OCI-LY7 (cell line): ENCODE measurements around the gene JPT1. TPM values are rescaled to one million over a fixed set of nuclear protein-coding genes. Genes with fewer than 3 reads are reported as not detected.
"Not testable (repeated sequence)": the region's sequence is repeated elsewhere in the genome, so short reads cannot be mapped to it uniquely, and the experiment has no call there.

Experiments
- BruUV-seq: library from RNA; stranded (reverse); fragments of 400-500 nt; replicated peaks from 2 replicates; lab custom pipeline; 2021; lab: Mats Ljungman, UMichigan
- CTCF ChIA-PET: fragments of 300-600 bp; sonication (Branson Sonifier 250); formaldehyde crosslinking; loops from one replicate; lab custom pipeline; 2022; ENCODE audit warnings: antibody characterized with exemption; ENCODE audit not compliant: unreplicated experiment; lab: Charles Lee
- POLR2A ChIA-PET: fragments of 300-600 bp; sonication (Branson Sonifier 250); formaldehyde crosslinking; loops from one replicate; lab custom pipeline; 2022; ENCODE audit warnings: antibody characterized with exemption; lab: Charles Lee
- DNase-seq: peaks from one replicate; pipeline ENCODE4 v3.0.0-alpha.2; 2015; ENCODE audit warnings: low spot score
- H2AFZ ChIP-seq: fragments of 200-600 bp; sonication (generic), shearing (Covaris generic); 2 replicates; pipeline ENCODE4 v1.6.1; 2014; ENCODE audit warnings: mild to moderate bottlenecking, antibody characterized with exemption, low read length, moderate library complexity
- H3K27ac ChIP-seq: fragments of 200-600 bp; sonication (generic); 2 replicates; pipeline ENCODE4 v1.5.1; 2014; ENCODE audit warnings: mixed run types, low read depth, mild to moderate bottlenecking, moderate library complexity, low read length, inconsistent platforms; ENCODE audit not compliant: poor library complexity, severe bottlenecking
- H3K36me3 ChIP-seq: fragments of 200-600 bp; sonication (generic); 2 replicates; pipeline ENCODE4 v1.6.1; 2014; ENCODE audit warnings: mild to moderate bottlenecking, antibody characterized with exemption, low read length, moderate library complexity, mixed read lengths; ENCODE audit not compliant: insufficient read depth
- H3K4me1 ChIP-seq: fragments of 200-600 bp; sonication (generic); 2 replicates; pipeline ENCODE4 v1.5.1; 2014; ENCODE audit warnings: mild to moderate bottlenecking, low read length; ENCODE audit not compliant: insufficient read depth, poor library complexity, severe bottlenecking
- H3K4me2 ChIP-seq: fragments of 200-600 bp; sonication (generic); 2 replicates; pipeline ENCODE4 v1.6.1; 2014; ENCODE audit warnings: mild to moderate bottlenecking, low read length
- H3K4me3 ChIP-seq: fragments of 200-600 bp; sonication (generic); 2 replicates; pipeline ENCODE4 v1.5.1; 2014; ENCODE audit warnings: mild to moderate bottlenecking, low read depth, low read length; ENCODE audit not compliant: poor library complexity, severe bottlenecking
- H3K79me2 ChIP-seq: fragments of 200-600 bp; sonication (generic); 2 replicates; pipeline ENCODE4 v1.6.1; 2016; ENCODE audit warnings: low read depth, mild to moderate bottlenecking, low read length, moderate library complexity, mixed read lengths; ENCODE audit not compliant: insufficient read depth
- H3K9me2 ChIP-seq: fragments of 200-600 bp; sonication (generic); 2 replicates; pipeline ENCODE4 v1.6.1; 2016; ENCODE audit warnings: mild to moderate bottlenecking, low read length, mixed read lengths; ENCODE audit not compliant: insufficient read depth
- H3K9me3 ChIP-seq: fragments of 200-600 bp; sonication (generic); 2 replicates; pipeline ENCODE4 v1.6.1; 2014; ENCODE audit warnings: mild to moderate bottlenecking, mixed run types, low read length, mixed read lengths
- H4K20me1 ChIP-seq: fragments of 200-600 bp; sonication (generic); 2 replicates; pipeline ENCODE4 v1.6.1; 2014; ENCODE audit warnings: mild to moderate bottlenecking, antibody characterized with exemption, low read length, moderate library complexity, mixed read lengths; ENCODE audit not compliant: insufficient read depth
- EZH2phosphoT487 ChIP-seq: fragments of 200-600 bp; sonication (generic); IDR thresholded peaks from 2 replicates; pipeline ENCODE4 v1.6.1; 2018; ENCODE audit warnings: low read depth, borderline replicate concordance, mild to moderate bottlenecking, mixed run types, antibody characterized with exemption, low read length, moderate library complexity, mixed read lengths
- intact Hi-C: fragments of 100-400 bp; cut with micrococcal nuclease; formaldehyde crosslinking; loops from one replicate; pipeline ENCODE4 v1.10.0; 2022; ENCODE audit not compliant: unreplicated experiment
- total RNA-seq, 2 experiments: library from RNA; depleted of rRNA in 1 of 2; stranded (reverse); fragments of >200 nt in 1 of 2; shearing (Covaris generic) in 1 of 2; gene quantifications; 2 replicates each; pipeline ENCODE4 v1.2.3, GENCODE V29; 2014 to 2022
- TF ChIP-seq, protein P1 (sequence below): fragments of 200-600 bp; sonication (generic); conservative IDR thresholded peaks from 2 replicates; pipeline ENCODE4 v1.5.1; 2014; ENCODE audit warnings: mild to moderate bottlenecking, antibody characterized with exemption, low read length, moderate library complexity, mixed read lengths

Gene JPT1
- total RNA-seq, 2 experiments from 2014 or later: 121 to 251 TPM

DNA sequence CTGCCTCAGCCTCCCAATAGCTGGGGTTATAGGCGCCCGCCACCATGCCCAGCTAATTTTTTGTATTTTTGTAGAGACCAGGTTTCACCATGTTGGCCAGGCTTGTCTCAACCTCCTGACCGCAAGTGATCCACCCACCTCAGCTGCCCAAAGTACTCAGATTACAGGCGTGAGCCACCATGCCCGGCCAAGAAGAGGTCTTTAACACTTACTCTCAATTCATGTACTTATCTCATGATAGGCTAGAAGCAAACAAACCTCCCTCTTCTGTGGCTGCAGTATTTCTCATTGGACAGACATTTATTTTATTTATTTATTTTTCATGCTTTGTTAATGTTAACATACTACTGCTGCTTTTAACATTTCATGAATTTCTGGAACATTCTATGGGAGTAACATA, 15.8 kb downstream of the JPT1 start:
- Histone ChIP-seq H2AFZ (no peak overlapping the region), H3K36me3 (peaks cover 89% of the 10 kb centered on the region), H3K4me1 (peaks cover 12% of the 10 kb centered on the region), H3K27ac (no peak overlapping the region), H3K9me3 (no peaks in the 10 kb centered on the region), H3K9me2 (no peaks in the 10 kb centered on the region), H3K79me2 (no peaks in the 10 kb centered on the region), H3K4me3 (no peak overlapping the region), H4K20me1 (no peaks in the 10 kb centered on the region), H3K4me2 (no peak overlapping the region)
- ChIA-PET POLR2A (interaction anchor here (1.4 to 1.9 kb wide), 2 partner anchors 14 to 16 kb away, joined by 4 to 10 read pairs; partner anchors contain the start of gene JPT1), CTCF (no interaction called here)
- BruUV-seq: no TSS peak
- TF ChIP-seq, protein P1, sequence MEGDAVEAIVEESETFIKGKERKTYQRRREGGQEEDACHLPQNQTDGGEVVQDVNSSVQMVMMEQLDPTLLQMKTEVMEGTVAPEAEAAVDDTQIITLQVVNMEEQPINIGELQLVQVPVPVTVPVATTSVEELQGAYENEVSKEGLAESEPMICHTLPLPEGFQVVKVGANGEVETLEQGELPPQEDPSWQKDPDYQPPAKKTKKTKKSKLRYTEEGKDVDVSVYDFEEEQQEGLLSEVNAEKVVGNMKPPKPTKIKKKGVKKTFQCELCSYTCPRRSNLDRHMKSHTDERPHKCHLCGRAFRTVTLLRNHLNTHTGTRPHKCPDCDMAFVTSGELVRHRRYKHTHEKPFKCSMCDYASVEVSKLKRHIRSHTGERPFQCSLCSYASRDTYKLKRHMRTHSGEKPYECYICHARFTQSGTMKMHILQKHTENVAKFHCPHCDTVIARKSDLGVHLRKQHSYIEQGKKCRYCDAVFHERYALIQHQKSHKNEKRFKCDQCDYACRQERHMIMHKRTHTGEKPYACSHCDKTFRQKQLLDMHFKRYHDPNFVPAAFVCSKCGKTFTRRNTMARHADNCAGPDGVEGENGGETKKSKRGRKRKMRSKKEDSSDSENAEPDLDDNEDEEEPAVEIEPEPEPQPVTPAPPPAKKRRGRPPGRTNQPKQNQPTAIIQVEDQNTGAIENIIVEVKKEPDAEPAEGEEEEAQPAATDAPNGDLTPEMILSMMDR: no peak
- no peak for TF ChIP-seq EZH2phosphoT487
- intact Hi-C loops: no loop called here
- no peak for DNase-seq

DNA sequence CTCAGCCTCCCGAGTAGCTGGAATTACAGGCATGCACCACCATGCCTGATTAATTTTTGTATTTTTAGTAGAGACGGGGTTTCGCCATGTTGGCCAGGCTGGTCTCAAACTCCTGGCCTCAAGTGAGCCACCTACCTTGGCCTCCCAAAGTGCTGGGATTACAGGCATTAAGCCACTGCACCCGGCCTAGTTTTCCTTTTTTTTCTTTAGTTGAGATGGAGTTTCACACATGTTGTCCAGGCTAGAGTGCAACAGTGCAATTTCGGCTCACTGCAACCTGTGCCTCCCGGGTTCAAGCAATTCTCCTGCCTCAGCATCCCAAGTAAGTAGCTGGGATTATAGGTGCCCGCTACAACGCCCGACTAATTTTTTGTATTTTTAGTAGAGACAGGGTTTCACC, 16.6 kb downstream of the JPT1 start:
- H3K27ac ChIP-seq, H3K4me2 ChIP-seq, H4K20me1 ChIP-seq, DNase-seq, H3K9me2 ChIP-seq, intact Hi-C loops, H2AFZ ChIP-seq, H3K9me3 ChIP-seq, H3K4me3 ChIP-seq, BruUV-seq, H3K79me2 ChIP-seq, CTCF ChIA-PET: not testable (repeated sequence)
- POLR2A ChIA-PET: interaction anchor here (0.7 to 1.9 kb wide), 3 partner anchors 15 to 25 kb away, joined by 3 to 10 read pairs (median 4); partner anchors contain the start of gene JPT1
- Histone ChIP-seq H3K36me3 (peaks cover 81% of the 10 kb centered on the region), H3K4me1 (peaks cover 18% of the 10 kb centered on the region)

DNA sequence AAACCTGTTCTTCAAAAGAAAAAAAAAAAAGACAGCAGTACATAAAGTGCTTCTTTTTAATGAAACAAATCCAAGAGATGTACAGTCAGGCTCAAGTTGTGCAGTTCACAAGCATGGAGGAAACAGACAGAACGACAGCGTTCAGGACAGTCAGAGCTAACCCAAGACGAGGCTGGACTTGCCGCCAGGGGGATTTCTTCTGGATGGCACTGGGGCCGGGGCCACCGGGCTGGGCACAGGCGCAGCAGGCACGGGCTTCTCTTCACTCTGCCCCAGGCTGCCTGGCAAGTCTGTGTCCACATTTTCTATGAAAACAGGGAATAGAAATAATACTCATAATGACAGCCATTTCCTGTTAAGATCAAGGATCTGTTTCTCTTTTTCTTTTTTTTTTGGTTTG, 18.4 kb downstream of the JPT1 start:
- Histone ChIP-seq H2AFZ (no peak overlapping the region), H3K4me2 (no peak overlapping the region), H3K4me1 (peaks cover 21% of the 10 kb centered on the region), H3K9me2 (no peaks in the 10 kb centered on the region), H3K79me2 (peaks cover 3% of the 10 kb centered on the region; the same call in 1 of the 2 replicates), H3K4me3 (no peak overlapping the region), H3K27ac (no peak overlapping the region), H3K9me3 (no peaks in the 10 kb centered on the region), H3K36me3 (peaks cover 64% of the 10 kb centered on the region), H4K20me1 (no peaks in the 10 kb centered on the region)
- CTCF ChIA-PET: no interaction called here
- intact Hi-C loops: no loop called here
- no peak for TF ChIP-seq EZH2phosphoT487
- TF ChIP-seq, protein P1: no peak
- POLR2A ChIA-PET: no interaction called here
- no TSS peak for BruUV-seq
- no peak for DNase-seq
